ENCODE measurements around the gene FAM163B. TPM values are rescaled to one million over a fixed set of nuclear protein-coding genes. Genes with fewer than 3 reads are reported as not detected.

FAM163B gene
- total RNA-seq, 2 experiments from 2014 or later = not detected

DNA sequence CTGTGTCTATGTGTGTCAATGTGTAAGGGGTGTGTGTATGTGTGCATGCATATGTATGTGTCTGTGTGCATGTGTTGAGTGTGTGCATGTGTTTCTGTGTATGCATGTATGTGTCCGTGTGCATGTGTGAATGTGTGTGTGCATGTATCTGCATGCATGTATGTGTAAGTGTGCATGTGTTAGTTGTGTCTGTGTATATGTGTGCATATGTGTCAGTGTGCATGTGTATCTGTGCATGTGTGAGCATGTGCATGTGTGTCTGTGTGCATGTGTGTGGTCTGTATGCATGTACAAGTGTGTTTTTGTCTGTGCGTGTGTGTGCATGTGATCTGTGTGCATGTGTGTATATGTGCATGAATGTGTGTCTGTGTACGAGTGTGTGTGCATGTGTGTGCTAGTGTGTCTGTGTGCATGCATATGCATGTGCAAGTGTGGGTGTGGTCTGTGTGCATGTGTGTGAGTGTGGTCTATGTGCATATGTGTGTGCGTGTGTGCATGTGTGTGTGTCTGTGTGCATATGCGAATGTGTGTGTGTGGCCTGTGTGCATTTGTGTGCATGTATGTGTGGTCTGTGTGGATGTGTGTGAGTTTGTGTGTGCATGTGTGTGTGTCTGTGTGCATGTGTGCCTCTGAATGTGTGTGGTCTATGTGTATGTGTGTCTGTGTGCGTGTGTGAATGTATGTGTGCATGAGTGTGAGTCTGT is 9.6 kb downstream of the FAM163B start:
- no peaks in the 10 kb centered on the region for H3K27me3 Mint-ChIP-seq
- H3K4me3 Mint-ChIP-seq = no peak overlapping the region
- DNase-seq (no peak), ATAC-seq (no peak)
- H3K27ac Mint-ChIP-seq = no peak overlapping the region
- peaks cover 11% of the 10 kb centered on the region for H3K9me3 Mint-ChIP-seq
- ChIA-PET POLR2A (no interaction called here), CTCF (no interaction called here)
- peaks cover 5% of the 10 kb centered on the region for H3K4me1 Mint-ChIP-seq (ENCODE audit: low read depth)
- intact Hi-C loops (cut with micrococcal nuclease) = loop anchor here (10.0 kb wide), 1 partner anchor 125 kb away; no protein-coding TSS in a partner anchor
- TF ChIP-seq, protein P1, sequence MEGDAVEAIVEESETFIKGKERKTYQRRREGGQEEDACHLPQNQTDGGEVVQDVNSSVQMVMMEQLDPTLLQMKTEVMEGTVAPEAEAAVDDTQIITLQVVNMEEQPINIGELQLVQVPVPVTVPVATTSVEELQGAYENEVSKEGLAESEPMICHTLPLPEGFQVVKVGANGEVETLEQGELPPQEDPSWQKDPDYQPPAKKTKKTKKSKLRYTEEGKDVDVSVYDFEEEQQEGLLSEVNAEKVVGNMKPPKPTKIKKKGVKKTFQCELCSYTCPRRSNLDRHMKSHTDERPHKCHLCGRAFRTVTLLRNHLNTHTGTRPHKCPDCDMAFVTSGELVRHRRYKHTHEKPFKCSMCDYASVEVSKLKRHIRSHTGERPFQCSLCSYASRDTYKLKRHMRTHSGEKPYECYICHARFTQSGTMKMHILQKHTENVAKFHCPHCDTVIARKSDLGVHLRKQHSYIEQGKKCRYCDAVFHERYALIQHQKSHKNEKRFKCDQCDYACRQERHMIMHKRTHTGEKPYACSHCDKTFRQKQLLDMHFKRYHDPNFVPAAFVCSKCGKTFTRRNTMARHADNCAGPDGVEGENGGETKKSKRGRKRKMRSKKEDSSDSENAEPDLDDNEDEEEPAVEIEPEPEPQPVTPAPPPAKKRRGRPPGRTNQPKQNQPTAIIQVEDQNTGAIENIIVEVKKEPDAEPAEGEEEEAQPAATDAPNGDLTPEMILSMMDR (IDR thresholded peaks at IDR 0.05) = no peak
- no peaks in the 10 kb centered on the region for H3K36me3 Mint-ChIP-seq (ENCODE audit: low read depth)

DNA sequence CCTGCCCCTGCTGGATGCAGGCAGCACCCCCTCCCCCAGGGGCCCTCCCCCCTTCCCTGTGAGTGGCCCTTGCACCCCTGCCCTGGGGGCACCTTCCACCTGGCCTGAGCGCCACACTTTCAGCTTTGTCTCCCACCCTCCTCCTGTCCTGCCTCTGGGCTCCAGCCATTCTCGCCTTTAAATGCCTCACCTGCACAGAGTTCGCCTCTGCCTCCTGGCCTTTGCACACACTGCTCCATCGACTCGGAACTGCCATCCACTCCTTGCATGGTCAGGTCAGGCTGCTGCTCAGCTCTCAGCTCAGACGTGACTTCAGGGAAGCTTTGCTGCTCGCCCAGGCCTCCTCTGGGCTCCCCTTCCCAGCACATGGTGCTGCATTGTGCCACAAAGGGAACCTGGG is 10.2 kb downstream of the FAM163B start:
- Mint-ChIP-seq H3K27me3 (no peaks in the 10 kb centered on the region), H3K36me3 (ENCODE audit: low read depth) (no peaks in the 10 kb centered on the region), H3K4me3 (no peak overlapping the region), H3K4me1 (ENCODE audit: low read depth) (peaks cover under 1% of the 10 kb centered on the region), H3K27ac (no peak overlapping the region), H3K9me3 (peaks cover 11% of the 10 kb centered on the region)
- no peak for DNase-seq
- TF ChIP-seq, protein P1 (IDR thresholded peaks at IDR 0.05) = no peak
- intact Hi-C loops (cut with micrococcal nuclease) = no loop called here
- ATAC-seq = no peak
- CTCF ChIA-PET = no interaction called here
- POLR2A ChIA-PET = no interaction called here

DNA sequence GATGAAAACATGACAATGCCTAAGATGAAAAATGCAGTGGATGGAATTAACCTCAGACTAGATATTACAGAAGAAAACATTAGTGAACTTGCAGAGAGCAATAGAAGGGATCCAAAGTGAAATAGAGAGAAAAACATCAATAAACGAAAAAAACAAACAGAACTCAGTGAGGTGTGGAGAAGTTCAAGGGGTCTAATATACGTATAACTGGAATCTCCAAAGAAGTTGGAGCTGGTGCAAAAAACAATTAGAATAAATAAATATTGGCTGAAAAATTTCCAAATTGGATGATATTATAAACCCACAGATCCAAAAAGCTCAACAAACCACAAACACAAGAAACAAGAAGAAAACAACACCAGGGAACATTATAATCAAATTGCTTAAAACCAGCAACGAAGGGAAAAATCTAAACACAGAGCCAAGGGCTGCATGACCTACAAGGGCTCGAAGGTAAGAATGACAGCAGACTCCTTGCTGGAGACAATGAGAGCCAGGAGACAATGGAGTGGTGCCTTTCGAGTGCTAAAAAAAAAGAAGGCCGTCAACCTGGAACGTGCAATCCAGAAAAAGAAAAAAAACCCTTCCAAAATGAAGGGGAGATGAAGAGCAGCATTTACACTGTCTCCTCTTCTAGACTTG is 11.8 kb downstream of the FAM163B start:
- TF ChIP-seq, protein P1 (IDR thresholded peaks at IDR 0.05) = no peak
- Mint-ChIP-seq H3K36me3 (ENCODE audit: low read depth) (no peaks in the 10 kb centered on the region), H3K4me1 (ENCODE audit: low read depth) (no peaks in the 10 kb centered on the region), H3K9me3 (peaks cover 11% of the 10 kb centered on the region), H3K27ac (no peak overlapping the region), H3K27me3 (no peaks in the 10 kb centered on the region), H3K4me3 (no peak overlapping the region)
- ChIA-PET POLR2A (interaction anchor here (0.7 kb wide), 1 partner anchor 816 kb away, joined by 4 read pairs; no protein-coding TSS in a partner anchor), CTCF (interaction anchor here (1.0 kb wide), 1 partner anchor 129 kb away, joined by 4 read pairs; no protein-coding TSS in a partner anchor)
- ATAC-seq = no peak
- DNase-seq = no peak
- intact Hi-C loops (cut with micrococcal nuclease) = no loop called here

DNA sequence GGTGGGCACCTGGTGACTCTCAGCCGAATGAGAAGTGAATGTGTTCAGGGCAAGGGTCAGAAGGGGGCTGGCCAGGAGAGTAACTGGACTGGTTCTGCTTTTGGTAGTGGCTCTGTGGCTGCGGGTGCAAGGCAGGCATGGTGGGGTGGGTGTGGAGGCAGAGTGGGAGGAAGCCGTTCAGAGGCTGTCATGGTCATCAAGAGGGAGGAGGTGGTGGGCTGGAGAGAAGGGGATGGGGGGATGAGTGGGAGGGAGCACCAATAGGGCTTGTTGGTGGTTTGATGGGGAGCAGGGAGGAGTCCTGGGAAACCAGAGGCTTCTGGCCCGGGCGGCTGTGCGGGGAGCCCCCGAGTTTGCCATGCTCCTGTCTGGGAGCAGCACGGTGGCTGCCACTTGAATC is 13.3 kb downstream of the FAM163B start:
- Mint-ChIP-seq H3K27ac (no peak overlapping the region), H3K4me3 (no peak overlapping the region), H3K9me3 (peaks cover 11% of the 10 kb centered on the region), H3K36me3 (ENCODE audit: low read depth) (no peaks in the 10 kb centered on the region), H3K4me1 (ENCODE audit: low read depth) (no peaks in the 10 kb centered on the region), H3K27me3 (no peaks in the 10 kb centered on the region)
- no peak for ATAC-seq
- intact Hi-C loops (cut with micrococcal nuclease) = no loop called here
- ChIA-PET CTCF (no interaction called here), POLR2A (no interaction called here)
- TF ChIP-seq, protein P1 (IDR thresholded peaks at IDR 0.05) = no peak
- DNase-seq = no peak

DNA sequence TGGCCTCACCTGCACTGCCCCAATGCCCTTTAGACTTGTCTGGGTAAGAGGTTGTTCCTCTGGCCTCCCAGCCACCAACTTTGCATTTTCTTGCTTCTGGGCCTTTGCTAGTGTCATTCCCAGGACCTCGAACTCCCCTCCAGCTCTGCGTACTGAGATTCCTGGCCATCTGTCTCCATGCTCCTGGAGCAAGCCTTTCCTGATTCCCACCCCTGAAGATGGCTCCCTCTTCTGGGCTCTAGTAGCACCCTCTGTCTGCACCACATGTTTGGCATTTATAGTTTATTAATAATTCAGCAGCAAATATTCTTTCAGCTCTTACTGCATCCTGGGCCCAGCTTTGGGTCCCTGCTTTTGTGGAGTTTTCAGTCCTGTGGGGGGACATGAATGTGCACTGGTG is 14.9 kb downstream of the FAM163B start:
- ATAC-seq (no peak), DNase-seq (no peak)
- H3K4me1 Mint-ChIP-seq (ENCODE audit: low read depth) = no peaks in the 10 kb centered on the region
- H3K9me3 Mint-ChIP-seq = peaks cover 11% of the 10 kb centered on the region
- no peak overlapping the region for H3K4me3 Mint-ChIP-seq
- intact Hi-C loops (cut with micrococcal nuclease) = no loop called here
- H3K27me3 Mint-ChIP-seq = no peaks in the 10 kb centered on the region
- ChIA-PET POLR2A (no interaction called here), CTCF (no interaction called here)
- H3K36me3 Mint-ChIP-seq (ENCODE audit: low read depth) = no peaks in the 10 kb centered on the region
- H3K27ac Mint-ChIP-seq = no peak overlapping the region
- TF ChIP-seq, protein P1 (IDR thresholded peaks at IDR 0.05) = no peak
